A673 (cell line): ENCODE results near the gene USP26. TPM values are rescaled to one million over a fixed set of nuclear protein-coding genes. Genes with fewer than 3 reads are reported as not detected.
"Not testable (repeated sequence)": the region's sequence is repeated elsewhere in the genome, so short reads cannot be mapped to it uniquely, and the experiment has no call there.

Experiments used
- BruUV-seq: library from RNA; stranded (reverse); fragments of 400-500 nt; replicated peaks from 2 replicates; lab custom pipeline; 2021; lab: Mats Ljungman, UMichigan
- CTCF ChIA-PET: fragments of 300-600 bp; sonication (Branson Sonifier 250); formaldehyde crosslinking; loops from one replicate; lab custom pipeline; 2022; ENCODE audit warnings: antibody characterized with exemption; lab: Charles Lee
- POLR2A ChIA-PET: fragments of 300-600 bp; sonication (Branson Sonifier 250); formaldehyde crosslinking; loops from one replicate; lab custom pipeline; 2022; ENCODE audit warnings: antibody characterized with exemption; ENCODE audit not compliant: low non-redundant PET; lab: Charles Lee
- DNase-seq: peaks from one replicate; pipeline ENCODE4 v3.0.0-alpha.2; 2015; ENCODE audit warnings: low spot score
- H3K27ac ChIP-seq: fragments of 200-600 bp; sonication (generic); 2 replicates; pipeline ENCODE4 v1.5.1; 2016; ENCODE audit warnings: mixed run types, low read depth, mild to moderate bottlenecking, mixed read lengths, antibody characterized with exemption, low read length; ENCODE audit not compliant: poor library complexity, severe bottlenecking
- H3K27me3 ChIP-seq: fragments of 200-600 bp; sonication (generic); replicated peaks from 2 replicates; pipeline ENCODE4 v1.6.1; 2017; ENCODE audit warnings: mixed run types, low read depth, mild to moderate bottlenecking, mixed read lengths, antibody characterized with exemption, low read length; ENCODE audit not compliant: insufficient read depth, poor library complexity
- H3K36me3 ChIP-seq: fragments of 200-600 bp; sonication (generic); 2 replicates; pipeline ENCODE4 v1.6.1; 2016; ENCODE audit warnings: mixed run types, mild to moderate bottlenecking, mixed read lengths, antibody characterized with exemption, low read length; ENCODE audit not compliant: insufficient read depth, poor library complexity, severe bottlenecking
- H3K4me1 ChIP-seq: fragments of 200-600 bp; sonication (generic); 2 replicates; pipeline ENCODE4 v1.6.1; 2017; ENCODE audit warnings: mixed run types, mild to moderate bottlenecking, mixed read lengths, antibody characterized with exemption, low read length; ENCODE audit not compliant: insufficient read depth, poor library complexity, severe bottlenecking
- H3K4me3 ChIP-seq: fragments of 200-600 bp; sonication (generic); 2 replicates; pipeline ENCODE4 v1.5.1; 2016; ENCODE audit warnings: low read depth, mixed run types, mild to moderate bottlenecking, mixed read lengths, low read length; ENCODE audit not compliant: poor library complexity, severe bottlenecking
- H3K9me3 ChIP-seq: fragments of 200-600 bp; sonication (generic); 2 replicates; pipeline ENCODE4 v1.6.1; 2016; ENCODE audit warnings: mixed run types, low read depth, mild to moderate bottlenecking, mixed read lengths, antibody characterized with exemption, low read length; ENCODE audit not compliant: poor library complexity, severe bottlenecking
- EZH2 ChIP-seq: fragments of 200-600 bp; sonication (generic); IDR thresholded peaks from 2 replicates; pipeline ENCODE4 v1.6.1; 2017; ENCODE audit warnings: borderline replicate concordance, low read depth, mild to moderate bottlenecking, mixed read lengths, antibody characterized with exemption, low read length; ENCODE audit not compliant: poor library complexity, severe bottlenecking
- intact Hi-C: fragments of 100-400 bp; cut with micrococcal nuclease; formaldehyde crosslinking; loops from one replicate; pipeline ENCODE4 v1.10.0; 2022; ENCODE audit not compliant: unreplicated experiment
- total RNA-seq: library from RNA; stranded (reverse); gene quantifications from 2 replicates; pipeline ENCODE4 v1.2.3, GENCODE V29; 2021
- TF ChIP-seq, protein P1 (sequence below): fragments of 300-800, 200-600 bp; sonication (generic); conservative IDR thresholded peaks from 2 replicates; pipeline ENCODE4 v1.5.1; 2017; ENCODE audit warnings: low read depth, mild to moderate bottlenecking, antibody characterized with exemption, low read length, moderate library complexity, mixed read lengths

The USP26 gene
- total RNA-seq, 1 experiment from 2014 or later: not detected

DNA sequence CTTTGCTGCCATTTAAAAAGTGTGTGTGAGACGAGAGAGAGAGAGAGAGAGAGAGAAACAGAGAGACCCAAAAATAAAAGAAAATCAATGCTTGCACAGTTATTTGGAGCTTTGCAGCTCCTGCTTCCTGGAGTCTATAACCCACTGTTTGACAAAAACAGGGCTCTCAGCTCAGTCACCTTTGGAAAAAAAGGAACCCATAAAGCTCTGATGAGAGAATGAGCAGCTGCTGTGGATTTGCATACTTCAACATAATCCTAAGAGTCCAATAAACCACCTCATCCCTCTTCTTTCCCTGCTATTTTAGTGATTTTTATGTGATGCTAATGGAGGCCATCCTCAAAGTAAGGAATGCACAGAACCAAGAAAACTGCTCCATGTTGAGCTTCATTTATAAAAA, 50.3 kb downstream of the USP26 start:
- CTCF ChIA-PET: interaction anchor here (0.6 to 0.8 kb wide), 3 partner anchors 9 to 197 kb away, joined by 3 to 6 read pairs (median 3); no protein-coding TSS in a partner anchor
- TF ChIP-seq, protein P1, sequence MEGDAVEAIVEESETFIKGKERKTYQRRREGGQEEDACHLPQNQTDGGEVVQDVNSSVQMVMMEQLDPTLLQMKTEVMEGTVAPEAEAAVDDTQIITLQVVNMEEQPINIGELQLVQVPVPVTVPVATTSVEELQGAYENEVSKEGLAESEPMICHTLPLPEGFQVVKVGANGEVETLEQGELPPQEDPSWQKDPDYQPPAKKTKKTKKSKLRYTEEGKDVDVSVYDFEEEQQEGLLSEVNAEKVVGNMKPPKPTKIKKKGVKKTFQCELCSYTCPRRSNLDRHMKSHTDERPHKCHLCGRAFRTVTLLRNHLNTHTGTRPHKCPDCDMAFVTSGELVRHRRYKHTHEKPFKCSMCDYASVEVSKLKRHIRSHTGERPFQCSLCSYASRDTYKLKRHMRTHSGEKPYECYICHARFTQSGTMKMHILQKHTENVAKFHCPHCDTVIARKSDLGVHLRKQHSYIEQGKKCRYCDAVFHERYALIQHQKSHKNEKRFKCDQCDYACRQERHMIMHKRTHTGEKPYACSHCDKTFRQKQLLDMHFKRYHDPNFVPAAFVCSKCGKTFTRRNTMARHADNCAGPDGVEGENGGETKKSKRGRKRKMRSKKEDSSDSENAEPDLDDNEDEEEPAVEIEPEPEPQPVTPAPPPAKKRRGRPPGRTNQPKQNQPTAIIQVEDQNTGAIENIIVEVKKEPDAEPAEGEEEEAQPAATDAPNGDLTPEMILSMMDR: no peak
- no peak for TF ChIP-seq EZH2

DNA sequence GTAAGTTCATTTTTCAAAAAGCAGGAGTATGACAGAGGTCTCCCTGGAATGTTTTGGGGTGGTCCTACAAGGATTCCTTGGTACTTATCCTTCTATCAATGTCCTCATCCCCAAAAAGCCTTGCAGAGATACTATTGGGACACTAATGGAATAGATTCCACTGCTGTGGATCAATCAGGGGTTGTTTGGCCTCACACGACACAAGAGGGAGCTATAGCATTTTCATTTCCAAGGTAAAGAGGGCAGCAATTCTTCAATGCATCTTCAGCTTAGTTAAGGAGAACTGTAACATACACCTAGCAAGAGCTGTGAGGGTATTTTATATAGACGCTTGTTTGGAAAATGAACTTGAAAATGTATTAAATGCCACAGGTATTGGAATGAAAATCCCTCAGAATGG, 50.9 kb downstream of the USP26 start:
- H3K27me3 ChIP-seq: peaks cover 4% of the 10 kb centered on the region
- intact Hi-C loops: loop anchor here (5.0 to 10.0 kb wide), 2 partner anchors 126 to 169 kb away; partner anchors contain the start of gene TFDP3
- H3K27ac ChIP-seq: no peak overlapping the region
- no peaks in the 10 kb centered on the region for H3K9me3 ChIP-seq
- BruUV-seq: no TSS peak
- H3K36me3 ChIP-seq: no peaks in the 10 kb centered on the region
- peak; percentile 35 for DNase-seq
- H3K4me3 ChIP-seq: no peak overlapping the region
- no peaks in the 10 kb centered on the region for H3K4me1 ChIP-seq
- POLR2A ChIA-PET: no interaction called here
- TF ChIP-seq, protein P1: peak; percentile 51
- TF ChIP-seq EZH2: no peak
- CTCF ChIA-PET: interaction anchor here (0.6 to 0.8 kb wide), 3 partner anchors 9 to 197 kb away, joined by 3 to 6 read pairs (median 3); no protein-coding TSS in a partner anchor

More for the DNA sequence above, 50.3 kb downstream of the USP26 start:
- Histone ChIP-seq H3K4me1 (no peaks in the 10 kb centered on the region), H3K27ac (no peak overlapping the region), H3K4me3 (no peak overlapping the region), H3K9me3 (no peaks in the 10 kb centered on the region), H3K36me3 (no peaks in the 10 kb centered on the region), H3K27me3 (peaks cover 4% of the 10 kb centered on the region)
- no peak for DNase-seq
- no TSS peak for BruUV-seq
- POLR2A ChIA-PET: no interaction called here
- intact Hi-C loops: loop anchor here (5.0 to 10.0 kb wide), 2 partner anchors 126 to 168 kb away; partner anchors contain the start of gene TFDP3

DNA sequence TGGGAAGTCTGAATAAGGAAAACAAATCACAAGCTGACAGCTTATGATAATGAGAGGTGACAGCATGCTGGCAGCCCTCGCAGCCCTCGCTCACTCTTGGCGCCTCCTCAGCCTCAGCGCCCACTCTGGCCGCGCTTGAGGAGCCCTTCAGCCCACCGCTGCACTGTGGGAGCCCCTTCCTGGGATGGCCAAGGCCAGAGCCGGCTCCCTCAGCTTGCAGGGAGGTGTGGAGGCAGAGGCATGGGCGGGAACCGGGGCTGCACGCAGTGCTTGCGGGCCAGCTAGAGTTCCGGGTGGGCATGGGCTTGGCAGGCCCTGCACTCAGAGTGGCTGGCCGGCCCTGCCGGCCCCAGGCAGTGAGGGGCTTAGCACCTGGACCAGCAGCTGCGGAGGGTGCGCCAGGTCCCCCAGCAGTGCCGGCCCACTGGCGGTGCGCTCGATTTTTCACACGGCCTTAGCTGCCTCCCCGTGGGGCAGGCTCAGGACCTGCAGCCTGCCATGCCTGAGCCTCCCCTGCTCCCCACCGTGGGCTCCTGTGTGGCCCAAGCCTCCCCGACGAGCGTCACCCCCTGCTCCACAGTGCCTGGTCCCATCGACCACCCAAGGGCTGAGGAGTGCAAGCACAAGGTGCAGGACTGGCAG, 52.6 kb downstream of the USP26 start:
- H3K4me1 ChIP-seq, DNase-seq, H3K4me3 ChIP-seq, BruUV-seq, POLR2A ChIA-PET, H3K27ac ChIP-seq, H3K27me3 ChIP-seq, H3K9me3 ChIP-seq, H3K36me3 ChIP-seq: not testable (repeated sequence)
- intact Hi-C loops: loop anchor here (10.0 kb wide), 1 partner anchor 171 kb away; the partner anchor contains the start of gene TFDP3
- CTCF ChIA-PET: interaction anchor here (0.6 to 0.7 kb wide), 2 partner anchors 563 to 712 kb away, joined by 3 to 5 read pairs; no protein-coding TSS in a partner anchor
